ENCODE measurements around the gene TEX29. TPM values are rescaled to one million over a fixed set of nuclear protein-coding genes. Genes with fewer than 3 reads are reported as not detected.
A peak's percentile ranks its signal among the peaks of the same experiment; 100 is the strongest.

The TEX29 gene
- total RNA-seq, 2 donors from 2014 or later = 0.29 TPM; not detected in 1

DNA sequence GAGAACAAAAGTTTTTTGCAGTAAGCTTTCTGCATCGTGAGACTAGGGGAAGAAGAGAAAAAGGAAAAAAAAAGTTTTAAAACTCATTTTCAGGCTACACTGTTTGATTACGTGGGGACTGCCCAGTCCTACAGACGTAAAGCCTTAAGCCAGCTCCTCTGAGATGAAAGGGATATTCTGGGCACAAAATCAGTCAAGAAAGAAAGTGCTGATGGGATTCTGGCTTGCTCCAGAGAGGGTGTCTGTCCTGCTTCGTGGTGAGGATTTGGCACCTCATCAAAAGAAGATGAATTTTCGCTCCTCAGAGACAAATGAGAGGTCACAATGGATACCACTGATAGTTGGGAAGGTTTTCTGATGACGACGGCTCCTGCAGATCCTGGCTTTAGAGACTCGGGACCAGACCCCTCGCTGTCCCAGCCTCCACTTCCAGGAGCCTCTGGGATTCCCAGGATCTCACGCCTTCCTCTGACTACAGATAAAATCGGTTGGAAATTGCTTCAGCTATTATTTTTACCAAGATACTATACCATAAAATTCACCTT is 9.7 kb downstream of the TEX29 start:
- DNase-seq (ENCODE audit: low spot score) = no peak
- intact Hi-C loops (cut with DNase I) = no loop called here

DNA sequence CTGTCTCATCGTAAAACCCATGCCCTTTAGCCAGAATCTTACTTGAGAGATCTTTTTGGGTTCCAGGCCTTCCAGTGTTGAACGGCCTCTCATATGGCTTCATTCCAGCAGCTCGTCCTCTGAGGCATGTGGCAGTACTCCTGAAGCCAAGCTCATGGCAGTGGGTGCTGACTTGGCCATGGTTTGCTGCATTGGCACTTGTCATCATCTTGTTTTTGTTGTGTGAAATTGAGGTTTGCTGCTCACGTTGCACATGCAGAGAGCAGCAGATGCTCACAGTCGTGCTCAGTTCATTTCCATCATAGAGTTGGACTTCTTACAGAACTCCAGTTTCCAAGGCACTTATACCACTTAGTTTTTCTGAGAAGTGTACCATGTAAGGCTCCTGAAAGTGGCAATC is 14.9 kb downstream of the TEX29 start:
- no peak for DNase-seq (ENCODE audit: low spot score)
- intact Hi-C loops (cut with DNase I) = no loop called here

DNA sequence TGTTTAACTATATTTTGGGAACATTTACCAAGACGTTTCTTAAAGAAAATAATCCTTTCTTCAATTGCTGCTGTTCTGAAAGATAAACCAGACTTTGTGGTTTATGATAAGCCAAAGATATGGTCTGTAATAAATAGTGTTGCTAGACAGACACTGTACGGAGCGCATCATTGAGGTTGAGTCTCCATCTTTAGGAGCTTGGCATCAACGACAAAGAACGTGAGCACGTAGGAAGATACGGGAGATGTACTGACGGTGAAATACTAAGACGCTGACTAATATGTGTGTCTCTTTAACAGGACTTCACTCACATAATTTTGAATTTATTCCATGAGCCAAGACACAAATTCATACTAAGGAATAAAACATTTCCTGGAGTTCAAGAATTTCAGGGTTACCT is 16.2 kb downstream of the TEX29 start:
- DNase-seq (ENCODE audit: low spot score) = no peak
- intact Hi-C loops (cut with DNase I) = no loop called here

DNA sequence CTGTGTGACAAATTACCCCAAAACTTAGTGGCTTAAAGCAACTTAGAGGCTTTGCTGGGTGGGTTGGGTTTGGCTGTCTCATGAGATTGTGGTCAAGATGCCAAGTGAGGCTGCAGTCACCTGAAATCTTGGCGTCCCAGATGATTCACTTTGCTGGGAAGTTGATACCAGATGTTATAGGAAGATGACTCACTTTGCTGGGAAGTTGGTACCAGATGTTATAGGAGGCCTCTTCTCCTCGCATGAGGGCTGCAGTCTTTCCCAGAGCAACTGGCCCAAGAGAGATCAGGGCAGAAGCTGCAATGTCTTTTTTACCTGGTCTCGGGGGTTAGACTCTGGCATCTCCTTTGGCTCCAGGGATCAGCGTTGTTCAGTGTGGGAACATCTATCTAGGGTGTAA is 16.8 kb downstream of the TEX29 start:
- intact Hi-C loops (cut with DNase I) = no loop called here
- DNase-seq (ENCODE audit: low spot score) = no peak

- intact Hi-C loops (cut with DNase I) = no loop called here
- no peak for DNase-seq (ENCODE audit: low spot score)
Measured at GRCh38 chr13:111337741-111338140, 17.3 kb downstream of the TEX29 start.

GRCh38 chr13:111338841-111339240 is 18.4 kb downstream of the TEX29 start:
- intact Hi-C loops (cut with DNase I) = no loop called here
- DNase-seq (ENCODE audit: low spot score) = no peak

DNA sequence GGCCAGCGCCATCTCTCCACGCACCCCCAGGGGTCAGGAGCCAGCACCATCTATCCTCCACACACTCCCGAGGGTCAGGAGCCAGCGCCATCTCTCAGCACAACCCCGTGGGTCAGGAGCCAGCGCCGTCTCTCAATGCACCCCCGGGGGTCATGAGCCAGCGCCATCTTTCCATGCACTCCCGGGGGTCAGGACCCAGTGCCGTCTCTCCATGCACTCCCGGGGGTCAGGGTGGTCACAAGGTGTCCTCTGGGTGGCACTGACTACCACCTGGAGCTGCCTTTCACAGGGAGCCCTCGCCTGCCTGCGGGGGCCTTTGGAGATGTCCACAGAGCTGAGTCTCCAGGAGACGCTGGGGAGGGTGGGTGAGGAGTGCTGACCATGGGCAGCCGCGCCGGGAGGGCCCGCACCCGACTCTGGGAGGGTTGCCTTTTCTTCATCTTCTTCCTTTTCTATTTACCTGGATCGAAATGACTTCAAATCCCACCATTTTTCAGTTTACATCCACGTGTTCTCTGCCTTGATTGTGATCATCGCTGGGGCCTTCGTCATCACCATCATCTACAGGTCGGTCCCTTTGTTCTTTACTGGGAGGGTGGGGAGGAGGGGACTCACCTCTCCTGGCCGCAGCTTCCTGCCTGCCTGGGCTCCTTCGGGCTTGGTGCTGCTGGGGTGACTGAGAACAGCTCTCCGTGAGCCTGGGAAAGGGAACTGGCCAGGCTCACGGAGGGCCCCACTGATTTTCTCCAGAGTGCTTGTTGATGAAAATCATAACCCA is 19.1 kb downstream of the TEX29 start:
- DNase-seq (ENCODE audit: low spot score) = no peak
- intact Hi-C loops (cut with DNase I) = no loop called here

- no peak for DNase-seq (ENCODE audit: low spot score)
- intact Hi-C loops (cut with DNase I) = no loop called here
Measured at GRCh38 chr13:111341886-111342285, 21.4 kb downstream of the TEX29 start.

DNA sequence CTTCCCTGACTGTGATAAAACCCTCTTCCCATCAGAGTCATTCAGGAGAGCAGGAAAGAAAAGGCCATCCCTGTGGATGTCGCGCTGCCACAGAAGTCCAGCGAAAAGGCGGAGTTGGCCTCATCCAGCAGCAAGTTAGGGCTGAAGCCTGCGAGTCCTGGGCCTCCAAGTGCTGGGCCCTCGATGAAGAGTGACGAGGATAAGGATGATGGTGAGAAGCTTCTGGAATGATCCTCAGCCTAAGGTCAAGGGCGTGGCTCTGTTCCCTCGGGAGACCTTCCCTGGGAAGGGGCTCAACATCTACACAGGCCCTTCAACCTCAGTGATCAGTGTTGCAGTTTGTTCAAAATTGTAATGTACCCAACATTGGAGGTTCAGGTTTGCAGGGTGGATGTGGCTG is 22.3 kb downstream of the TEX29 start:
- DNase-seq (ENCODE audit: low spot score) = no peak
- intact Hi-C loops (cut with DNase I) = no loop called here

DNA sequence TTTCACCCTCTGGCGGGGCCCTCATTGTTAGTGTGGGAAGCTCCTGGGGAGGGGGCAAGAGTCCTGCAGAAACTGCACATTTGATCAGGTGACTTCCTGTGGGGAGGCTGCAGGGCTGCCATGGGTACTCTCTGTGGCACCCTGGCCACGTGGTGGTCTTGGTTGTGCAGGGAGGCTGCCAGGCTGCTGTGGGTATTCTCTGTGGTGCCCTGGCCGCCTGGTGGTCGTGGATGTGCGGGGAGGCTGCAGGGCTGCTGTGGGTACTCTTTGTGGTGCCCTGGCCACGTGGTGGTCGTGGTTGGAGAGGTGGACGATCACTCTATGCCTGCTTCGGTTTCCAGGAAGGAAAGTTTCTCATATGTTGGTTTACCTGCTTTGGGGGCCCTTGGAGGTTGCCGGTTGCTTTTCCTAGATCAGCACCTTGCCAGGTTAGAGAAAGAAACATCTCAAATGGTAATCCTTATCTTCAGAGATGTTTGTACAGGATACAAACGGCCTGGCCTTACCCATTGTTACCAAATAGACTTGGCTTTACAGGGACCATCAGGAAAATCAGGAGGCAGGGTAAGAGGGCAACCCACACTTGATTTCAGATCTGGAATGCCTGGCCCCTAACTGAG is 22.9 kb downstream of the TEX29 start:
- DNase-seq (ENCODE audit: low spot score) = no peak
- intact Hi-C loops (cut with DNase I) = no loop called here

- DNase-seq (ENCODE audit: low spot score) = no peak
- intact Hi-C loops (cut with DNase I) = no loop called here
Measured at GRCh38 chr13:111344471-111345191, 24.2 kb downstream of the TEX29 start.

- intact Hi-C loops (cut with DNase I) = no loop called here
- DNase-seq (ENCODE audit: low spot score) = no peak
Measured at GRCh38 chr13:111345682-111346081, 25.2 kb downstream of the TEX29 start.

GRCh38 chr13:111346101-111346680 is 25.7 kb downstream of the TEX29 start:
- DNase-seq (ENCODE audit: low spot score) = peak; percentile 73
- intact Hi-C loops (cut with DNase I) = no loop called here

DNA sequence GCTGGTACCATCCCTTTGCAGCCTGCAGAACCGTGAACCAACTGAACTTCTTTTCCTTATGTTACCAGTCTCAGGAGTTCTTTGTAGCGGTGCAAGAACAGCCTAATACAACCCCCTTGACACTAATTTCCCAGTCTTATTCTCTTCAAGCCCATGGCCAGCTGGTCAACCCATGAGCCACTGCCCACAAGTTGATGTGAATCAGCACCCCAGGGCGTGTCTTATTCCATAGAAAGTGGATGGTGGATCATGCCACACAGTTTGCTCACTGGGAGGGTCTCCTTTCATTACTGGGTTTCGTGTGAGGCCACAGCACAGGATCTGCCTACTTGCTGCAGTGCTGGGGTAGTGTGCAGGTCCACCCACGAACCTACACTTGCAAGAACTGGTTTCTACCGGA is 27.0 kb downstream of the TEX29 start:
- DNase-seq (ENCODE audit: low spot score) = no peak
- intact Hi-C loops (cut with DNase I) = no loop called here

DNA sequence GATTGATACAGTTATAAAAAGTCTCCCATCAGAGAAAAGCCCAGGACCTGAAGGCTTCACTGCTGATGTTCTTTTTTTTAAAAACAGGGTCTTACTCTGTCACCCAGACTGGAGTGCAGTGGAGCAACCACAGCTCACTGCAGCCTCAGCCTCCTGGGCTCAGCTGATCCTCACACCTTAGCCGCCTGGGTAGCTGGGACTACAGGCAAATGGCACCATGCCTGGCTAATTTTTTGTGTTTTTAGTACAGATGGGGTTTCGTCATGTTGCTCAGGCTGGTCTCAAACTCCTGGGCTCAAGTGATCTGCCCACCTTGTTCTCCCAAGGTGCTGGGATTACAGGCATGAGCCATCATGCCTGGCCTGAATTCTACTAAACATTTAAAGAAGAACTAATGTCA is 33.1 kb downstream of the TEX29 start:
- DNase-seq (ENCODE audit: low spot score) = no peak
- intact Hi-C loops (cut with DNase I) = no loop called here

GRCh38 chr13:111354789-111355188 is 34.3 kb downstream of the TEX29 start:
- no peak for DNase-seq (ENCODE audit: low spot score)

GRCh38 chr13:111356795-111357194 is 36.4 kb downstream of the TEX29 start:
- no peak for DNase-seq (ENCODE audit: low spot score)
- intact Hi-C loops (cut with DNase I) = no loop called here

More at GRCh38 chr13:111354789-111355188, 34.3 kb downstream of the TEX29 start:
- intact Hi-C loops (cut with DNase I) = no loop called here

DNA sequence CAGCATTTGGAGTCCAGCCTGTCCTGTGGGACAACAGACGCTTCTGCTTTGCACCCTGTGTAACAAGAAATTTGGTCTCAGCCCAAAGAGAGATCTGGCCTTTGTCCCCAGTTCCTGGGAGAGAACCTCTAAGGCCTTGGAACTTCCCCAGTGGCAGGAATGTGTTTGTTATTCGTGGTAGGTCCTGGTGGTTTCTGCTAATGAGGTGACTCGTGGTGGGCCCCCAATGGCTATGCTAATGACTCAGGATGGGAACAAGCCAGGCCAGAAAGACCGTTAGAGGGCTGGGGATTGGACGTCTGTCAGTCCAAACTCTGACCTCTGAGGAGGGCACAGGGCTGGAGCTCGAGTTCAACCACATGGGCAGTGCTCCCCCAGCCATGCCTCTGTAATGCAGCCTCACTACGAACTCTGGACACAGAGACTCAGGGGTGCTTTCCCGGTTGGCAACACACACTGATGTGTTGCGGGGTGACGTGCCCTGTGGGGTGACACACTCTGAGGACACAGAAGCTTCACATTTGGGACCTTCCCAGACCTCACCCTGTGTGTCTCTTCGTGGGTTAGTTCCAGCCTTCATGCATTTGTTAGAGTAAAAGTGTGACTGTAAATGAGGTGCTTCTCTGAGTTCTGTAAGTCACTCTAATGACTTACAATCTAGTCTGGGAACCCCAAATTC is 38.9 kb downstream of the TEX29 start:
- DNase-seq (ENCODE audit: low spot score) = no peak
- intact Hi-C loops (cut with DNase I) = no loop called here

- intact Hi-C loops (cut with DNase I) = no loop called here
- no peak for DNase-seq (ENCODE audit: low spot score)
Measured at GRCh38 chr13:111359930-111360329, 39.5 kb downstream of the TEX29 start.
